Stromal cell of bone marrow (primary cell): ENCODE results near the gene CHST1.

Experiments used
- DNase-seq: peaks from one replicate; pipeline ENCODE4 v3.0.0-alpha.2; 2012; ENCODE audit warnings: low read depth

Gene CHST1

DNA sequence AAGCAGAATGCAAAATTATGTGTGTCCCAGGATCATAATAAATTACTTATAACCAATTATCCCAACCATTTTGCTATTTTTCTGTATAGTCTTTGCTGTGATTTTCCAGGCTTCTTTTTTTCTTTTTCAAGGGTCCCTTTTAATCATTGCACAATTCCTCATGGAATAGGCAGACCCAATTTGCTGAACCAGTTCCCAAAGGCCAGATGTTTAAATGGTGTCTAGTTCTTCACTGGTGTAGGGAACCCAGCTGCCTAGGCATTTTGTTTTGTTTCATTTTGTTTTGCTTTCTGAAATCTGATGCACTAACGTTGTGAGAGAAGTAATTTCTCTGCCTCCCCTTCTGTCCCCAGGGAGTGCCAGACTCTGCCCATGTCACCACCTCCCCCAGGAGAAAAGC, 60.4 kb downstream of the CHST1 start:
- DNase-seq: no peak

- no peak for DNase-seq
Observed at GRCh38 chr11:45603946-45604682, 61.3 kb downstream of the CHST1 start.

- DNase-seq: no peak
Observed at GRCh38 chr11:45599161-45599943, 66.1 kb downstream of the CHST1 start.
